HG03039 (cell line): ENCODE data around the gene XAF1.
"Not testable (repeated sequence)": the region's sequence is repeated elsewhere in the genome, so short reads cannot be mapped to it uniquely, and the experiment has no call there.

Experiments
- ATAC-seq: cut with Tn5 transposase; IDR thresholded peaks from one replicate; pipeline ENCODE4 v1.9.1; 2021; ENCODE audit warnings: mild to moderate bottlenecking, moderate library complexity; ENCODE audit not compliant: unreplicated experiment

XAF1 gene

DNA sequence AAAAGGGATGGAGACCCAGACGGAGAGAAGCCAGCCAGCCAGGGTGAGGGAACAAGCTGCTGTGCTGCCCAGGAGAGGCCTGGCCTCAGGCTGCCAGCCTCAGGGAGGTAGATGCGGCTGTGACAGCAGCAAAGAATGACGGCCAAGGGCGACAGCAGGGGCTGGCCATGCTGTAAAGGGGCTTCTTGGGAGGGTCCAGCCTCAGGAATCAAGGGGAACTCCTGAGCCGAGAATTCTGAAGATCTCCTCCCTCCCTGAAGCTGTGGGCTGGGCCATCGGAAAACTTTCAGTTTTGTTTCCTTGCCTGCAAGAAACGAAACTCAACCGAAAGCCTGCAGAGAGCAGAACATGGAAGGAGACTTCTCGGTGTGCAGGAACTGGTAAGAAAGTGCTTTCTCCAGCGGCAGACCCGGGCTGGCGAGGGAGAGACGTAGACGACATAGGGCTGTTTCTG is at the start of gene XAF1:
XAF1 (plus strand) TSS at position 316 of the 454 bp plus-strand sequence; CDS start at position 349, 33 bp downstream.
- no peak for ATAC-seq

DNA sequence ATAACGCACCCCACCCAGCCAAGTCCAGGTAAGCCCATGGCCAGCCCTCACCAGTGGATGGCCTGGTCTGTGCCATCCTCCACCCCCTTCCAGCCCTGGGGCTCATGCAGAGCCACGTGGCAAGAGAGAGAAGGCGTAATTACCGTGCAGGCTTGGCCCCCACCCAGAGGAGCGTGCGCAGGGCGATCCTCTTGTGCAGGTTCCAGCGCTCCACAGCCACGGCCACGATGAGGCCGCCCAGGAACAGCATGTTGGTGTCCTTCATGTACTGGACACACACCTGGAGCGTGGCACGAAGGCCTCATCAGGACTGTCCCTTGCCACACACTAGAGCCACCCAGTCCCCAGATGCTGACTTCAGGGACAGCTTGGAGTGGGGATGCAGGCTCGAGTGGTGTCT is 49.3 kb upstream of the XAF1 start:
- ATAC-seq, result no peak

GRCh38 chr17:6706996-6707395 is 48.9 kb upstream of the XAF1 start:
- ATAC-seq, result no peak

DNA sequence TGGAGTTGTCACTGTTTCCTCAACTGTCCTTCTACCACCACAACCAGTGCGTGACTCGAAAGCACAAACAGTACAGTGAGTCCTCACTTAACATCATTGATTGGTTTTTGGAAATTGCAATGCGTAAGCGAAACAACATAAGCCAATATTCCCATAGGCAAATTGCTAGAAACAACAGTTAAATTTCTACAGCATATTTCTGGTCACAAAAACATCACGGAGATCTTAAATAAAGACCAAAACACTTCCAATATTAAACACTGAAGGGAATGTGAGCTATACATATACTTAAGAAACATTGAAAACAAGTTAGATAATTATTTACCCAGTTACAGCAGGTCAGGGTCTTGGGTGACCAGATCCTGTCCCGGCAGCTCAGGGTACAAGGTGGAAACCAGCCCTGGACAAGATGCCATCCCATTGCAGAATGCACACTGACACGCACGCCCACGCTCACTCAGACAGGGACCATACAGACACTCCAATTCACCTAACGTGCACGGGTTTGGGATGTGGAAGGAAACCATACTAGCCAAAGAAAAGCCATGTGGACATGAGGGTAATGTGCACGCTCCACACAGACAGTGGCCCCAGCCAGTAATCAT is 47.4 kb upstream of the XAF1 start:
- no peak for ATAC-seq

- no peak for ATAC-seq
Observed at GRCh38 chr17:6710317-6710716, 45.5 kb upstream of the XAF1 start.

- no peak for ATAC-seq
Observed at GRCh38 chr17:6711081-6711674, 44.7 kb upstream of the XAF1 start.

DNA sequence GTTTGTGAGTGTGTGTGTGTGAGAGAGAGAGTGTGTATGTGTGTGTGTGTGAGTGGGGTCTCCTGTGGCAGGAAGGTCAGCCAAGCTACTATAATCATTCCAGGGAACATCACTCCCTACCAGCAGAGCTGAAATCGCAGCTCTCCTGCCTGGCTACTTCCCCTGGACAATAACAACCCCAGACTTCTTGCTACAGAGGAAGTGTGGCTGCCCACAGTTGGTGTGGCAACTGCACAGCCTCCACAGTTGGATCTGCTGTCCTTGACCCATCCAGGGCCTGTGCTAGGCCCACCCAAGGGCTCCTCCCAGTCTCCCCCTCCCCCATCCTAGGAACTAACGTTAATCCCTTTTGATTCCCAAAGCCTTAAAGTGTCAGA is 44.2 kb upstream of the XAF1 start:
- no peak for ATAC-seq

DNA sequence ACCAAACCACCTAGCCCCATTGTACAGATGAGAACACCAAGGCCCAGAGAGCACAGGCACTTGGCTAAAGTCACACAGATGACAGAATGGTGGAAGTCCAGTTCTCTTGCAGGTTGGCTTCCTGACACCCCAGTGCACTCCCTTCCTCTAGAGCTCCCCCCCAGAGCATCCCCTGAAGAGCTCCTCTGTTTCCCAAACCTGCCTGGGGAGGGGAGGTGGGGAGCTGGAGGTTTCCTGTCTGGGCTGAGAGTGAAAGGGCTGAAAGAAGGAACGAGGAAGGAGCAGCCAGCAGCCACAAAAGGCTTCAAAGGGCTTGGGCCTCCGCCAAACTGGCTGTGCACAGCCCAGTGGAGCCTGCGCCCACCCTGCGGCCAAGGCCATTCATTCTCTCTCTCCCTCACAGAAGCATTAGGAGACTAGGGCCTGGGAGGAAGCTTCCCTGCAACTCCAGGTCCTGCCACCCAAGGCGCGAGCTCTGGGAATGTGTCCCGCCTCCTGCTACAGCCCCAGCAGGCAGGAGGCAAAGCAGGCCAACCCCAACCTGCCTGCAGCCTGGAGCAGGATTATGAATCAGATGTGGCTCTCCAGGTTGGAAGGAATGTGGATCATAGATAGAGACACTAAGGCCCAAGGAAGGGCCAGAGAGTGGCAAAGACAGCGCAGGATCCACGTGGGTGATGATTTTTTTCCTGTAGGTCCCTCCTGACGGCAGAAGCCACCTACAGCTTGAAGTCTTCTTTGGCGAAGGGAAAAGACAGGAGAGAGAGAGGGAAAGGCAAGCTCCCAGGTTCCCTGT is 43.6 kb upstream of the XAF1 start:
- ATAC-seq, result no peak

- ATAC-seq, result no peak
Observed at GRCh38 chr17:6712854-6713129, 43.1 kb upstream of the XAF1 start.

- no peak for ATAC-seq
Observed at GRCh38 chr17:6713130-6713917, 42.5 kb upstream of the XAF1 start, which contains the start of gene SLC13A5. TSS of gene SLC13A5 (minus strand) at chr17:6713369. CDS start at chr17:6713333, 36 bp downstream.

GRCh38 chr17:6713918-6714271 is 42.0 kb upstream of the XAF1 start:
- ATAC-seq, result no peak

DNA sequence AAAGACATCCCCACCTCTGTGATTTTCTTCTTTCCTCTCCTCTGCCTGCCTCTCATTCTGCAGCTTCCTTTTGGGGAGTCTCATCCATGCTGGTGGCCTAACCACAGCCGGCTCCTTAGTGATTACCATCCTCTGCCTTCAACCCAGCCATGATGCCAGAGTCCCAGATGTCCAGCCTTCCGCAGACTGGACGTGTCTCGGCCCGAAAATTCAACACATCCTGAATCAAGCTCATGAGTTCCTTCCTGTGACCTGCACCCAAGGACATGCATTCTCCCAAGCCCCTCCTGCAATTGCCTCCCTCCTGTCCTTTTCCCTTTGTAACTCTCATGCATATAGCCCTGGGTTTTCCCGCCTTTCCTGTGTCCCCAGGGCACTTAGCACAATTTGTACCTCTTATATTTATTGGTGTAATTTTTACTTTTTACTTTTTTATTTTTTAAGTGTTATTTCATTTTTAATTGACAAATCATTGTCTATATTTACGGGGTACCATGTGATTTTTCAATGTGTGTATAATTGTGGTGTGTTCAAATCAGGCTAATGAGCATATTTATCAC is 41.5 kb upstream of the XAF1 start:
- no peak for ATAC-seq

GRCh38 chr17:6716736-6717135 is 39.1 kb upstream of the XAF1 start:
- ATAC-seq, result no peak

GRCh38 chr17:6721744-6722143 is 34.1 kb upstream of the XAF1 start:
- ATAC-seq, result no peak

DNA sequence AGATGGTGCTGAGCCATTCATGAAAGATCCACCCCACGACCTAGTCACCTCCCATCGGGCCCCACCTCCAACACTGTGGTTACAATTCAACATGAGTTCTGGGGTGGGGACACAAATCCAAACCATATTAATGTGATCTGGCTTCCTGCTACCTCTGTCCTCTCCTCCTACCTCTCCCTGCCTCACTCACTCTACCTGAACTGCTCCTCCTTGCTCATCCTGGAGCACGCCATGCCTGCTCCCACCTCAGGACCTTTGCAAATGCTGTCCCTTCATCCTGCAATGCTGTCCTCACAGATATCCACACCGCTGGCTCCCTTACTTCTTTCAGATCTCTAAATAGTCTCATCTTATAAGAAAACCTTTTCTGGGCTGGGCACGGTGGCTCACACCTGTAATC is 31.8 kb upstream of the XAF1 start:
- ATAC-seq, result no peak

DNA sequence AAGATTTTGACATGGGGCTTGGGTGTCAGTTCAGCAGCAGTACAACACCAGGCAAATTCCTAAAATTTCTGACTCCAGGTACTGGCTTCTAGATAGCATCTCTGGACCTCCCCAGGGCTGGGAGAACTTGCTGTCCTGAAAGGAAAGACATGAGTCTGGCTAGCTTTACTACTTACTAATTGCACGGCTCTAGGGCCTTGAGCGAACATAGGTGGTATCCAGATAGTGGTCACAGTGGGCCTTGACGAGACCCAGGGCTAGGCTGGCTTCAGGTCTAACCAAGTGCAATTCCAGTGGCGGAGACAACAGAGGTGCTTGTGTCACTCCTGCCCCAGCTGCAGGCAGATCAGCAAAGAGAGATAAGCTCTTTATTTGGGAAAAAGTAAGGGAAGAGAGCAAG is 26.3 kb upstream of the XAF1 start:
- ATAC-seq, result no peak

DNA sequence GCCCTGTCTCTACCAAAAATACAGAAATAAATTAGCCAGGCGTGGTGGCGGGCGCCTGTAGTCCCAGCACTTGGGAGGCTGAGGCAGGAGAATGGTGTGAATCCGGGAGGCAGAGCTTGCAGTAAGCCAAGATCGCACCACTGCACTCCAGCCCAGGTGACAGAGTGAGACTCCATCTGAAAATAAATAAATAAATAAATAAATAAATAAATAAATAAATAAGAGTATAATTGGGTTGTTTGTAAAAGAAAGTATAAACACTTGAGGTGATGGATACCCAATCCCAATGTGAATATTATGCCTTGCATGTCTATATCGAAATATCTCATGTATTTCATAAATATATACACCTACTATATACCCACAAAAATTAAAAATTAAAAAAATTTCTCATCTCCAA is 9.2 kb upstream of the XAF1 start:
- ATAC-seq, result not testable (repeated sequence)

DNA sequence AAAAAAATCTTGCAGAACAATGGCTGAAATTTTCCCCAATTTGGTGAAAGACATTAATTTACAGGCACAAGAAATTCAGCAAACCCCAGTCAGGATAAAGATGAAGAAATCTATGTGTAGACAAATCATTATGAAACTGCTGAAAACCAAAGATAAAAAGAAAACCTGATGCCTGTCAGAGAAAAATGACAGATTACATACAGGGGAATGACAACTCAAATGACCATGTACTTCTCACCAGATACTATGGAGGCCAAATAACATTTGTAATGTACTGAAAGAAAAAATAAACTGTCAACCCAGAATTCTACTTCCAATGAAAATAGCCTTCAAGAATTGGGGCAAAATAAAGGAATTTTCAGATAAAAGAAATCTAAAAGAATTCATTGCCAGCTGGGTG is 7.2 kb upstream of the XAF1 start:
- ATAC-seq, result no peak

DNA sequence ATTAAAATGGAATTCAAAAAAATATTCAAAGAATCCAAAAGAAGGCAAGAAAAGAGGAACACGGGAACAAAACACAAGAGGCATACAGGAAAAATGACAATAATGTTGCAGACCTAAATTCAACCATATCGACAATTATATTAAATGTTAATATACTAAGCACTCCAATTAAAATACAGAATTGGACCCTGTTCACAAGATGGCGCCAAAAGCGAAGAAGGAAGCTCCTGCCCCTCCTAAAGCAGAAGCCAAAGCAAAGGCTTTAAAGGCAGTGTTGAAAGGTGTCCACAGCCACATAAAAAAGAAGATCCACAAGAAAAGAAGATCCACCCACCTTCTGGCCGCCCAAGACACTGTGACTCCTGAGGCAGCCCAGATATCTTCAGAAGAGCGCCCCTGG is 6.3 kb upstream of the XAF1 start:
- no peak for ATAC-seq

- no peak for ATAC-seq
Observed at GRCh38 chr17:6752068-6752909, 3.6 kb upstream of the XAF1 start.
